SU-DHL-6 (cell line): Measurements from ENCODE around the gene PPM1L.

Experiments used
- H2AFZ ChIP-seq: fragments of 200-600 bp; sonication (generic); 2 replicates; pipeline ENCODE4 v1.6.1; 2014; ENCODE audit warnings: low read depth, mild to moderate bottlenecking, moderate library complexity, mixed read lengths, antibody characterized with exemption, low read length; ENCODE audit not compliant: severe bottlenecking
- H3F3A ChIP-seq: fragments of 200-600 bp; shearing (Covaris generic); 2 replicates; pipeline ENCODE4 v1.6.0; 2016; ENCODE audit warnings: antibody characterized with exemption, mild to moderate bottlenecking; ENCODE audit not compliant: insufficient read depth
- H3K27ac ChIP-seq: fragments of 200-600 bp; sonication (generic); 2 replicates; pipeline ENCODE4 v1.5.1; 2016; ENCODE audit warnings: low read depth, mild to moderate bottlenecking, low read length, moderate library complexity, mixed read lengths
- H3K27me3 ChIP-seq: fragments of 200-600 bp; sonication (generic), shearing (Covaris generic); 2 replicates; pipeline ENCODE4 v1.6.0; 2014; ENCODE audit warnings: mild to moderate bottlenecking, low read length
- H3K36me3 ChIP-seq: fragments of 200-600 bp; sonication (generic); 2 replicates; pipeline ENCODE4 v1.6.1; 2014; ENCODE audit warnings: mild to moderate bottlenecking, low read length, mixed read lengths
- H3K4me2 ChIP-seq: fragments of 300-600, 200-600 bp; shearing (Covaris generic), sonication (generic); 2 replicates; pipeline ENCODE4 v1.6.0; 2014; ENCODE audit warnings: low read length, low read depth, mild to moderate bottlenecking; ENCODE audit not compliant: poor library complexity, severe bottlenecking
- H3K4me3 ChIP-seq: fragments of 200-600 bp; sonication (generic); 2 replicates; pipeline ENCODE4 v1.5.1; 2014; ENCODE audit warnings: antibody characterized with exemption, low read length, mild to moderate bottlenecking, mixed read lengths; ENCODE audit not compliant: insufficient read depth, poor library complexity, severe bottlenecking
- H3K79me2 ChIP-seq: fragments of 200-600 bp; sonication (generic); 2 replicates; pipeline ENCODE4 v1.6.1; 2014; ENCODE audit warnings: mild to moderate bottlenecking, low read length, moderate library complexity; ENCODE audit not compliant: insufficient read depth
- H3K9ac ChIP-seq: fragments of 200-600 bp; sonication (generic); 2 replicates; pipeline ENCODE4 v1.7.0; 2014; ENCODE audit warnings: mild to moderate bottlenecking, low read length
- H3K9me2 ChIP-seq: fragments of 200-600 bp; sonication (generic); replicated peaks from 2 replicates; pipeline ENCODE4 v1.6.1; 2014; ENCODE audit warnings: low read length; ENCODE audit not compliant: insufficient read depth
- H3K9me3 ChIP-seq: fragments of 200-600 bp; sonication (generic); 2 replicates; pipeline ENCODE4 v1.6.1; 2014; ENCODE audit warnings: low read length, mixed read lengths; ENCODE audit not compliant: insufficient read depth
- H4K20me1 ChIP-seq: fragments of 200-600 bp; sonication (generic); 2 replicates; pipeline ENCODE4 v1.6.1; 2014; ENCODE audit warnings: low read depth, mild to moderate bottlenecking, antibody characterized with exemption, low read length, moderate library complexity, mixed read lengths
- EZH2phosphoT487 ChIP-seq: fragments of 200-600 bp; sonication (generic), shearing (Covaris generic); conservative IDR thresholded peaks from 2 replicates; pipeline ENCODE4 v1.6.1; 2018; ENCODE audit warnings: mild to moderate bottlenecking, antibody characterized with exemption, low read length, moderate library complexity, mixed read lengths
- TF ChIP-seq, protein P1 (sequence below): fragments of 200-600 bp; sonication (generic); IDR thresholded peaks from one replicate; pipeline ENCODE4 v1.5.1; 2017; ENCODE audit warnings: antibody characterized with exemption, mild to moderate bottlenecking, low read length, moderate library complexity; ENCODE audit not compliant: insufficient read depth, poor library complexity, severe bottlenecking

PPM1L gene

DNA sequence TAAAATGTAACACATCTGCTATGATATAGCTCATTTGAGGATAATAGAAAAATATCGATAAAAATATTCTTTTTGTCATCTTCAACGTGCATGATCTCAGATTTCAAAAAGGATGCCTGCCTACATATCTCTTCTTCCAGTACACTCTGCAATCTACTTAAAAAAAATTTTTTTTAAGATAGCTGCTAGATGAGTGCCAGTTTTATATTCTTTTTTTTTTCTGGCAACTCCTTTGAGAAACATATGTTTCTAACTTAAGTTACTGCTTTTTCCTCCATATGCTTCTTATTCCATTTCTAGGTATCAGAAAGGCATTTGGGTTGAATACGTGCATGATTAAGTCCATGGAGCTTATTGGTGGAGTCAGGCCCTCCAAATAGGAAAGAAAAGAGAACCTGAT lies 160.4 kb downstream of the PPM1L start:
- no peak for TF ChIP-seq EZH2phosphoT487
- TF ChIP-seq, protein P1, sequence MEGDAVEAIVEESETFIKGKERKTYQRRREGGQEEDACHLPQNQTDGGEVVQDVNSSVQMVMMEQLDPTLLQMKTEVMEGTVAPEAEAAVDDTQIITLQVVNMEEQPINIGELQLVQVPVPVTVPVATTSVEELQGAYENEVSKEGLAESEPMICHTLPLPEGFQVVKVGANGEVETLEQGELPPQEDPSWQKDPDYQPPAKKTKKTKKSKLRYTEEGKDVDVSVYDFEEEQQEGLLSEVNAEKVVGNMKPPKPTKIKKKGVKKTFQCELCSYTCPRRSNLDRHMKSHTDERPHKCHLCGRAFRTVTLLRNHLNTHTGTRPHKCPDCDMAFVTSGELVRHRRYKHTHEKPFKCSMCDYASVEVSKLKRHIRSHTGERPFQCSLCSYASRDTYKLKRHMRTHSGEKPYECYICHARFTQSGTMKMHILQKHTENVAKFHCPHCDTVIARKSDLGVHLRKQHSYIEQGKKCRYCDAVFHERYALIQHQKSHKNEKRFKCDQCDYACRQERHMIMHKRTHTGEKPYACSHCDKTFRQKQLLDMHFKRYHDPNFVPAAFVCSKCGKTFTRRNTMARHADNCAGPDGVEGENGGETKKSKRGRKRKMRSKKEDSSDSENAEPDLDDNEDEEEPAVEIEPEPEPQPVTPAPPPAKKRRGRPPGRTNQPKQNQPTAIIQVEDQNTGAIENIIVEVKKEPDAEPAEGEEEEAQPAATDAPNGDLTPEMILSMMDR, result no peak
- Histone ChIP-seq H3K27ac (no peak overlapping the region), H3K79me2 (no peaks in the 10 kb centered on the region), H3K27me3 (no peaks in the 10 kb centered on the region), H4K20me1 (no peaks in the 10 kb centered on the region), H3K36me3 (no peaks in the 10 kb centered on the region), H3K9me2 (no peaks in the 10 kb centered on the region), H2AFZ (no peak overlapping the region), H3K4me3 (no peak overlapping the region), H3K9ac (no peak overlapping the region), H3K4me2 (no peak overlapping the region), H3K9me3 (no peaks in the 10 kb centered on the region), H3F3A (no peaks in the 10 kb centered on the region)

DNA sequence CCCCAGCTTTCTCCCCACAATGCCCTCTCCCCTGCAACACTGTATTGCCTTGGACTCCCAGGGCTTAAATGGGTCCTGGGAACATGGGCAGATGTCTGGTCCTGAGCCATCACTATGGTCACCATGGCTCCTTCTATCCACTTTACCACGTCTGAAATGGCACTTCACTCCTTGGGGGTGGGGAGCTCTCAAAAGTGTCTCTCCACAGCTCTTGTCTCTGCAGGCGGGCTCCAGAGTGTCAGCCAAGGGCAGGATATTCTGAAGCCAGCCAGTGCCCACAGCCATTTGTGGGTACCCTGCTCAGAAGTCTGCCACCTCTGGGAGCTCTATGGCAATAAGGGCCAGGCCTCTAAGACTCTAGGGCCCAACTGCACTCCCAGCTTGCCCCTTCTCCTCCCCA lies 163.9 kb downstream of the PPM1L start:
- Histone ChIP-seq H3K9me2 (no peaks in the 10 kb centered on the region), H3K36me3 (no peaks in the 10 kb centered on the region), H3K27ac (no peak overlapping the region), H3F3A (no peaks in the 10 kb centered on the region), H3K27me3 (no peaks in the 10 kb centered on the region), H4K20me1 (no peaks in the 10 kb centered on the region), H2AFZ (no peak overlapping the region), H3K79me2 (no peaks in the 10 kb centered on the region), H3K9ac (no peak overlapping the region), H3K9me3 (no peaks in the 10 kb centered on the region), H3K4me2 (no peak overlapping the region), H3K4me3 (no peak overlapping the region)
- TF ChIP-seq EZH2phosphoT487, result no peak
- TF ChIP-seq, protein P1, result no peak

GRCh38 chr3:160921020-160921635 lies 165.1 kb downstream of the PPM1L start:
- Histone ChIP-seq H3K4me2 (no peak overlapping the region), H3K36me3 (no peaks in the 10 kb centered on the region), H3F3A (no peaks in the 10 kb centered on the region), H3K27ac (no peak overlapping the region), H3K27me3 (no peaks in the 10 kb centered on the region), H3K79me2 (no peaks in the 10 kb centered on the region), H3K9ac (no peak overlapping the region), H4K20me1 (no peaks in the 10 kb centered on the region), H3K9me3 (no peaks in the 10 kb centered on the region), H2AFZ (no peak overlapping the region), H3K4me3 (no peak overlapping the region), H3K9me2 (no peaks in the 10 kb centered on the region)
- no peak for TF ChIP-seq EZH2phosphoT487
- TF ChIP-seq, protein P1, result peak; percentile 69
